ENCODE data around the gene NDUFS8.

GRCh38 chr11:68051191-68052136 lies 21.0 kb downstream of the NDUFS8 start:
- no peak for TF ChIP-seq POLR2A (IDR thresholded peaks at IDR 0.05; ENCODE audit: low read length)
- no peak for TF ChIP-seq GATA1 (IDR thresholded peaks at IDR 0.05; ENCODE audit: low read depth, low read length)

All from erythroblast (primary cell).